ENCODE results near the gene MYO1E.

MYO1E gene

DNA sequence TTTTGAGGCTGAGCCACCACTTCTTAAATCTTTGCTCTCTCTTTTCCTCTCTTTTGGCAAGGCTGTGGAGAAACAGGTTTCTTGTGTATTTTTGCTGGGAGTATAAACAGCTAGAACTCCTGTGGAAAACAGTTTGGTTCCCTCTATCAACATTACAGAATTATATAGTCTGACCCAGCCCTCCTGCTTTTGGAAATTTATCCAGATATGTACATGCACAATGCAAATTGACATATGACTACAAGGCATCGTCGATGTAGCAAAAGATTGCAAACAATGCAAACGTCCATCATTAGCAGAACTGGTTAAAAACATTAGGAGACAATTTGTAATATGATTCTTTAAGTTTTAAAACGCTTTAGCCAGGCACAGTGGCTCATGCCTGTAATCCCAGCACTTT lies 12.5 kb upstream of the MYO1E start:
- no peak for DNase-seq

DNA sequence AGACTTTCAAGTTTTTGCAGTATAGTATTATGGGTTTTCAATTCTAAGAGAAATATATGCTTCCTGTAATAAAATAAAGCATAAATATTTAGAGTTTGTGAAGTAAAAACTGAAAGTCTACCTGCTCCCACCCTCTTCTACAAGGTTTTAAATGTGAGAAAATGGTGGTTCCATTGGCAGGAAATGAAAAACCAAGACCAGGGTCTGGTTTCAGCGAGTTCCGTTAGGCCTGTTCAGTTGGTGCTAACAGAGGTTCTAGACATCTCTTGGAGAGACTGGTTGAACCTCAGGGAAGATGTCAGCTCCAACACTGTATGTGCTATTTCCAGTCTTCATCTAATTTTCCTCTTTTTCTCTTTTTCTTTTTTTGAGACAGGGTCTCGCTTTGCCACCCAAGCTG lies 11.8 kb upstream of the MYO1E start:
- no peak for DNase-seq

DNA sequence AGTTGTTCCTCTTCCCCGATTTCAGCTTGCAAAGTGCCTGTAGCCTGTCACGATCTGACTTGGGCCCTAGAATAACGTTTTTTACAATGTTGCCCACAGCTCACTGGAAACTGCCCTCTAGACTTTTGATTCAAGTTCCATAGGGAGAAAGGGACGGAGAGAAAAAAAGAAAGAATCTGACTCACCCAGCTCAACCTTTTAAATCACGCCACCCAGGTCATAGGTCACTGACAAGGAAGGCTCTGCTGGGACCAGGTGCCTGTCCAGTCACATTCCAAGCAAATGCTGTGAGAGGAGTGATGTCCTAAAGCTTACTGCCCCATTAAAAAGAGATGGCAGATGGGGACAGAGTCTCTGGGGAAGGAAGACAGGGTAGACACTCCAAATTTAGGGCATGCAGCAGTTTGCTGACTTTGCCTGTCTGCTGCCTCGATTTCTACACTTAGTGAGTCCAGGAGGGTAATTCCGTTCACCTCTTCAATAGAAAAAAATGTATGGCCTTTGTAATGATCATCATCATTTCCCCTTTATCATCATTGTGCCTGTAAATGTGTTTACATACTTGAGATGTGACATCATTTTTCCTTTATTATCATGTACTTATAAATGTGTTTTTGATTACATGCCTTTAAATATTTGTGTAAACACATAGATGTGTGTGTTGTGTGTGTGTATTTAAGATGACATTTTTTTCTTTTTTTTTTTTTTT lies 8.4 kb upstream of the MYO1E start:
- no peak for DNase-seq

DNA sequence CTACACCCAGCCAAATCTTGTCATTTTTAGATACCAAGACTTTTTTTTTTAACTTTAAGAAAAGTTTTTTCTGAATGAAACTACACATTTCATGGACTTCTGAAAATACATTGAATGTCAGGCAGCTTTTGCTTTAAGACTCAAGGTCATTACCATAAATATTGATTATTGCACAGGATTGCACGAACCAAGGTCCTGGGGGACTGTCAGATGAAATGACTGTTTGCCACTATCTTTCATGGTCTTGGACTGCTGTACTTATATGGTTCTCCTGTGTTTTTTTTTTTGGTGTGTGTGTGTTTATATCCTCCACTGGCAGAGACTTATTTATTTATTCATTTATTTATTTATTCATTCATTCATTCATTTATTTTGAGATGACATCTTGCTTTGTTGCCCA lies 6.9 kb upstream of the MYO1E start:
- DNase-seq = no peak

DNA sequence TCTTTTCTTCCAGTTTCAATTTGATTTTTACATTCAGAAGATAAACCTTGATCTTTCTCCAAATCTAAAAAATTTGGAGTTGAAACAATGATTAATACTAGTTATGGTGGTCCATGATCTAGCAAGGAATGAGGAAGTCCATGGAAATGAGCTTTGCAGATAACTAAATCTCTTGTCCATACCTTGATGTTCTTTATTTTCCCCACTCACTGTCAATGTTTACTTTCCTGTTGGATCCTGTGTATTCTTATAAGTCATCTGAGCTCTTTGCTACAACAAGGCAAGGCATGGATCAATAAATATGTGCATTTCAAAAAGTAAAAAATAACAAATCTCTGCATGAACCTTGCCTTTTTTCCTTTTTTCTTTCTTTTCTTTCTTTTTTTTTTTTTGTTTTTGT lies 6.2 kb upstream of the MYO1E start:
- no peak for DNase-seq

GRCh38 chr15:59377924-59378323 lies 5.3 kb upstream of the MYO1E start:
- DNase-seq = no peak

DNA sequence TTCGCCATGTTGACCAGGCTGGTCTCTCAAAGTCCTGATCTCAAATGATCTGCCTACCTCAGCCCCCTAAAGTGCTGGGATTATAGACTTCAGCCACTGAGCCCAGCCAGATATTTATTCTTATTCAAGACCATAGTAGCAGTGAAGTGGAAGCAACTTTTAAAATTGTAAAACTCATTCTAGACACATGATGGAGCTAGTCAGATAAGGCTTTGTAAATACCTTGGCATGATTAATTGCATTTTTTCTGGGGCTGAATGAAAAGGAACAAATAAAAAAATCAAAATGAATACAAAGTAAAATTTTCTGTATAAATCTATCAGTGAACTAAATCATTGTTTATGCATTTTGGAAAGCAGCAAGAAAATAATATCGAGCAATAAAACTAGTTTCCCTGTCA lies 4.1 kb upstream of the MYO1E start:
- no peak for DNase-seq

- DNase-seq = no peak
These were observed 544 bp upstream of the MYO1E start for GRCh38 chr15:59373215-59373614.

- no peak for DNase-seq
These were observed 966 bp downstream of the MYO1E start for GRCh38 chr15:59371458-59372351.

GRCh38 chr15:59369597-59369996 lies 3.1 kb downstream of the MYO1E start:
- no peak for DNase-seq

GRCh38 chr15:59367022-59367451 lies 5.6 kb downstream of the MYO1E start:
- DNase-seq = no peak

- DNase-seq = no peak
These were observed 6.2 kb downstream of the MYO1E start for GRCh38 chr15:59366333-59367021.

DNA sequence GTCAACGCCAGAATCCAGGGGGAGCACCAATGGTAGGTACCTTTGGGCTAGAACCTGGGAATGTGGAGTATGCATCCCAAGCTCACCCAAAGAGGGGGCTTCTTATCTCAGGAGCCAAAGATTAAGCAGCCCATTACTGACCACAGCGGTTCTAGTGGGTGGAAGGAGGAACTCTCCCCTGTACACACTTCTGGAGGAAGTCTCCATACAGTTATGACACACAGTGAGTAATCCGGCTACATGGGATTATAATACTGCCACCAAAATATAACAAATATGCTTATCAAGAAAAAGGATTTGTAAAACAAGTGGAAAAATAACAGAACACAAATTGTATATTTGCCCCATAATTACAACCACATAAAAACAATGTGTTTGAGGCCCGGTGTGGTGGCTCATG lies 8.4 kb downstream of the MYO1E start:
- no peak for DNase-seq

DNA sequence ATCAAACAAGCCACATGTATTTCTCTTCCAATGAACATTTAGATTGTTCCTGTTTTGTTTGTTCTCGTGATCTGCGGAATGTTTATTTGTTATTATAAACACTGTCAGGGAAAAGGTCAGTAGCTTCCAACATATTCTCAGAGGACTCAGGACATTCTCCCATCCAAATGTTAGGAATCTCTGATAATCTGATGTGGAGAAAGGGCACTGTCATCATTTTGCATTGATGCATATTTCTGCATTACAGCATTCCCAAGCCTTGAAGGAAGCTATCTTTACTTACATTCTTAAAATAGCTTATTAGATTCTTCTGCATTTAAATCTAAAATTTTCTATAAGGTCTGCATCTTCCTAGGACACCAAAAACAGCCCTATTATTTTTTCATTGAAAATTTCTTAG lies 10.3 kb downstream of the MYO1E start:
- no peak for DNase-seq

DNA sequence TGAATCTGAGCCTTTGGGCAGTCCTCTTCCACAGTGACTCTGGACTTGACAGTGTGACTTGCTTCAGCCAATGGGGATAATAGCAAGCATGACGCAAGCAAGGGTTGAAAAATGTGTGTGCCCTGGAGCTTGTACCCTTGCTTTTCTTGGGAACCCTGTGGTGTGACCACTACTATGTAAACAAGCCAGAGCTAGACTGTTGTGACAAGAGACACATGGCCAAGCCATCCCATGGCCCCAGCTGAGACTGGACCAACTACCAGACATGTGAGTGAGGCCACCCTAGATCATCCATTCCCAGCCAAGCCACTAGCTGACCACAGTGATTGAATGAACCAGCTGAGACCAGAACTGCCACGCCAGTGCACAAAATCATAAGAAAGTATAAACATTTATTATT lies 11.8 kb downstream of the MYO1E start:
- DNase-seq = no peak

DNA sequence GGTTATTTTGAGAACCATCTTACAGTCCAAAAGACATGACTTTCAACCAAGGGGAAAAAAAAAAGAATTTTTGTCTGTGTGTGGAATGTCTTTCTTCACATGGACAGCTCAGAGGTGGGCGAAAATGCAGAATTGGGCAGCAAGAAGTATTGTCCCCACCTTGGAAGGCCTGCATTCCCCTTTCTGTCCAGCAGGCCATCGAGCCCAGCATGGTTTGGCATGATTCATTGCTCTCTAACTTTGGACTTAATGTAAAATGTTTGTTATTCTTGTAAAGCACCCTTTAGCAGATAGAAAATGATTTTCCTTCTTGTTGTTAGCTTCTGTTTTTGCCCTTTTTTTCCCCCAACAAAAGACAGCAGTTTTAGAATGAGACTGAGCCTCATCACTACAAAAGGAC lies 12.4 kb downstream of the MYO1E start:
- no peak for DNase-seq

DNA sequence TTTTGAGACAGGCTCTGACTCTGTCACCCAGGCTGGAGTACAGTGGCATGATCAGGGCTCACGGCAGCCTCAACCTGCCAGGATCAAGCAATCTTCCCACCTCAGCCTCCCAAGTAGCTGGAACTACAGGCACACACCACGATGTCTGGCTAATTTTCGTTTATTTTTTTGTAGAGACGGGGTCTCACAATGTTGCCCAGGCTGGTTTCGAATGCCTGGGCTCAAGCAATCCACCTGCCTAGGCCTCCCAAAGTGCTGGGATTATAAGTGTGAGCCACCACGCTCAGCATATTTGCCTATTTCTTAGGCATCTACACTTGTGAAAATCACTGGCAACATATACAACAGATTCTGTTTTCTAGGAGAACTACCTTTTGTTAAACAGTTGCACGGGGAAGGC lies 16.9 kb downstream of the MYO1E start:
- no peak for DNase-seq

DNA sequence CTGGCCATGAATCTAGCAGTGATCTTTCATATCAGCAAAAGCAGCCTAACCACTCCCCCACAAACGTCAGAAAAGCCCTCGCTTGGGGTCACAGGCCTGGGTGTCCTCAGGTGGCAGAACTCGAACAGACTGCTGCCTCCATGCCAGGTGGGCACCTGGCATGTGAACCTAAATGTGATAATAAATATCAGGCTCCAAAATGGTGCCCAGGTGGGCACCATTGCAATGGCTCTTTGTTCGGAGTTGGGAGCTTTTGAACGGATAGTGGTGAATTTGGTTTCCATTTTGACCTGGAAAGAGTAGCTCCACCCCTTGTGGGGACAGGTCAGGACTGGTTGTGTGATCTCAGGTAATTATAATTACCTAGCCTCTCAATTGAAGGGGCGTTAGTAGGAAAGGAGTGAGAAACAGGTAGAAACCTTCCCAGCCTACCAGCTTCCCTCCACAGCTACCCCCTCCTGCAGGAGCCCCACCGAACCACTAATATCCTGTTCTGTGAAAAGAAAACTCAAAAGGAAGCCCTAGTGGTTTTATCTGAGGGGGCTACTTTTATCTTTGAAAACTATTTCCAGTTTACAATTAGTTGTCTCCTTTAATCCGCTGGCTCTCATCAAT lies 18.1 kb downstream of the MYO1E start:
- DNase-seq = no peak

DNA sequence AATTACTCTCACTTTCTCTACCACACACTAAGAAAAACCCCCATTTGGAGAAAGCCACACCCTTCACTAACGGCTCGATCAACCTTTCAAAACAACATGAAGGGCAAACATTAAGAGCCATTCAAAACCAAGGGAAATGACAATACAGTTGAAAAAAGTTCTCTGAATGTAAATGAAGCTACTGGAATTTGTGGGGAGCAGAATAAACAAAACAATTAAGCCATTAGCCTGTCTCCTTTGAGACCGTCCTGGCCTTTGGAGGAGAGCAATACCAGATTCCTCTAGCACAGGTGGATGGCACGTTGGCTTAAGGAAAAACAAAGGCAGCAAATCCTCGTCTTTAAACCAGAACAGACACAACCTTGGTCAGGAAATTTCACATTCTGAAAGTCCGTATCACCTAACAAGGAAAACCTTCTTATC lies 18.7 kb downstream of the MYO1E start:
- DNase-seq = no peak

DNA sequence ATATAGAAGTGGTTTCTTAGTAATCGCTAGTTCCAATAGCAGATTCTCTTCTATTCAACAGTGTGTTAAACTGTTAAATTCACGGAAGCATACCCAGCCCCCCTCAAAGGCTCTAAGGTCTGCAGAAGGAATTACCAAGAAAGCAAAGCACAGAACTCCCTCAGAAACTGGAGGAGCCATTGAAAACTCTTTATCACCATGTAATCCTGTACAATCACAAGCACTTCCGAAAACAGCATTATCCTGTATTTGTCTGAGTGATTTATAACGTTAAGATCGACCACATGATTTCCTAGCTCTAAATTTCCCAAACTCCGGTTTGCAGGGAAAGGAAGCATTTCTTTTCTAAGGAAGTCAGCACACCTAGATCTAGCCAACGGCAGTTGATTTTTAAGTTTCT lies 20.0 kb downstream of the MYO1E start:
- DNase-seq = no peak

- DNase-seq = no peak
These were observed 20.5 kb downstream of the MYO1E start for GRCh38 chr15:59352189-59352588.

DNA sequence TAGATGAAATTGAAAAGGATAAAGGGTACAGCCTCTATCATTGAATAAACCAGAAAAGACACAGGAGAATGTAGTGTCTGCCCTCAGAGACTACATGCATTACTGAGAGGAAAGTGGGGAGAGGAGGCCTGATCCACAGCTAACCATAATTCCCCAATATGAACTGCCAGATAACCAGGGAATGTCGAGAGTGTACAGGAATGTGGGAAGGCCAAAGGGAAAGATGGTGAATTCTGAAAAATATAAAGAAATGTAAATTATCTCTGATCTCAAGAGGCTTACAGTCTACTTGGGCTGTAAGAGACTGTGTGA lies 22.3 kb downstream of the MYO1E start:
- DNase-seq = no peak

- no peak for DNase-seq
These were observed 22.8 kb downstream of the MYO1E start for GRCh38 chr15:59349680-59350420.

All from NCI-H1694 (cell line).